ENCODE results near the gene MFSD12. TPM values are rescaled to one million over a fixed set of nuclear protein-coding genes. Genes with fewer than 3 reads are reported as not detected.

Gene MFSD12
- total RNA-seq, 1 experiment from 2014 or later, result 121 TPM

- no peaks in the 10 kb centered on the region for H3K27me3 ChIP-seq (ENCODE audit: low read length)
- ChIA-PET POLR2A (ENCODE audit: unreplicated experiment) (no interaction called here), CTCF (no interaction called here)
- H3K9me3 ChIP-seq (ENCODE audit: low read length), result no peaks in the 10 kb centered on the region
- no peak overlapping the region for H3K4me2 ChIP-seq (ENCODE audit: low read length)
- H3K4me1 ChIP-seq (ENCODE audit: insufficient read depth, low read length), result peaks cover 8% of the 10 kb centered on the region; the same call in 1 of the 2 replicates
- no peak overlapping the region for H3K27ac ChIP-seq (ENCODE audit: low read length)
- no peak for ATAC-seq
- no peaks in the 10 kb centered on the region for H4K20me1 ChIP-seq (ENCODE audit: low read length)
- TF ChIP-seq EZH2phosphoT487 (IDR thresholded peaks at IDR 0.05; ENCODE audit: borderline replicate concordance, low read length) (no peak), CTCF (conservative IDR thresholded peaks at IDR 0.05; ENCODE audit: low read depth, low read length) (no peak), EZH2 (IDR thresholded peaks at IDR 0.05; ENCODE audit: low read length, unreplicated experiment) (no peak)
- BruUV-seq (replicated peaks), result no TSS peak
- peaks cover 12% of the 10 kb centered on the region for H3K79me2 ChIP-seq (ENCODE audit: low read length)
- H3F3A ChIP-seq (ENCODE audit: low read length, unreplicated experiment), result no peaks in the 10 kb centered on the region
- H3K9ac ChIP-seq (ENCODE audit: low read length), result no peak overlapping the region
- intact Hi-C loops (cut with micrococcal nuclease), result no loop called here
- no peak overlapping the region for H3K4me3 ChIP-seq (ENCODE audit: low read length)
- no peaks in the 10 kb centered on the region for H3K9me2 ChIP-seq (replicated peaks; ENCODE audit: low read length)
- peaks cover 3% of the 10 kb centered on the region for H3K36me3 ChIP-seq (ENCODE audit: low read depth, low read length)
- H2AFZ ChIP-seq (ENCODE audit: low read length), result no peak overlapping the region
- DNase-seq, result no peak
Observed at GRCh38 chr19:3577723-3578344, 20.4 kb upstream of the MFSD12 start.

- H3K27ac ChIP-seq (ENCODE audit: low read length), result no peak overlapping the region
- BruUV-seq (replicated peaks), result no TSS peak
- no peaks in the 10 kb centered on the region for H3K9me3 ChIP-seq (ENCODE audit: low read length)
- H3K4me1 ChIP-seq (ENCODE audit: insufficient read depth, low read length), result peaks cover 11% of the 10 kb centered on the region
- ChIA-PET POLR2A (ENCODE audit: unreplicated experiment) (no interaction called here), CTCF (no interaction called here)
- ATAC-seq, result no peak
- intact Hi-C loops (cut with micrococcal nuclease), result no loop called here
- no peak for DNase-seq
- no peak overlapping the region for H3K4me2 ChIP-seq (ENCODE audit: low read length)
- no peaks in the 10 kb centered on the region for H3K27me3 ChIP-seq (ENCODE audit: low read length)
- peaks cover 3% of the 10 kb centered on the region for H3K36me3 ChIP-seq (ENCODE audit: low read depth, low read length)
- H4K20me1 ChIP-seq (ENCODE audit: low read length), result no peaks in the 10 kb centered on the region
- TF ChIP-seq EZH2 (IDR thresholded peaks at IDR 0.05; ENCODE audit: low read length, unreplicated experiment), result no peak
- TF ChIP-seq EZH2phosphoT487 (IDR thresholded peaks at IDR 0.05; ENCODE audit: borderline replicate concordance, low read length), result no peak
- no peak for TF ChIP-seq CTCF (conservative IDR thresholded peaks at IDR 0.05; ENCODE audit: low read depth, low read length)
- H2AFZ ChIP-seq (ENCODE audit: low read length), result no peak overlapping the region
- H3F3A ChIP-seq (ENCODE audit: low read length, unreplicated experiment), result no peaks in the 10 kb centered on the region
- no peaks in the 10 kb centered on the region for H3K9me2 ChIP-seq (replicated peaks; ENCODE audit: low read length)
- H3K4me3 ChIP-seq (ENCODE audit: low read length), result no peak overlapping the region
- peaks cover 12% of the 10 kb centered on the region for H3K79me2 ChIP-seq (ENCODE audit: low read length)
- H3K9ac ChIP-seq (ENCODE audit: low read length), result no peak overlapping the region
Observed at GRCh38 chr19:3576696-3577443, 19.5 kb upstream of the MFSD12 start.

Data from PC-3 (cell line).